ENCODE data around the gene ELMO1. TPM values are rescaled to one million over a fixed set of nuclear protein-coding genes. Genes with fewer than 3 reads are reported as not detected.
A peak's percentile ranks its signal among the peaks of the same experiment; 100 is the strongest.

Gene ELMO1
- polyA plus RNA-seq, 1 donor from 2014 or later = 86.5 TPM

DNA sequence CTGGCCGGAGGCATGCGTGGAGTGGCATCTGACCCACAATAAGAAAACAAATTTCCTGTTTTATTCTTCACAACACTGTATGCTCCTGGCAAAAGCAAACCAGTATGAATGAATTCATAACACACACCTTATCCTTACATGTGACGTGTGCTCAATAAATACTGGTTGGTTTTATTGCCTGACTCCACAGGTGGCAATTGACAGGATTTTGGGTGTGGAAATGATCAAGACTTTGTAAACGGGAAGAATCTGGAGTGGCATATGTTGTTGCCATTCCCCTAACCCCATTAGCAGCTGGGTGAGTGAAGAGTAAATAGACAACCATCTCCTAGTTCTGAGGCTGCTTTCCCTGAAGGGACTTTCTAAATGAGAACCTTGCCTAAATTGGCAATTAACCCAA, 508.8 kb downstream of the ELMO1 start:
- Mint-ChIP-seq H3K9me3 (peaks cover 7 to 42% (median 25%) of the 10 kb centered on the region in 3 donors), H3K4me1 (peaks cover 30 to 34% (median 30%) of the 10 kb centered on the region in 3 donors), H3K27ac (no peak overlapping the region), H3K27me3 (no peaks in the 10 kb centered on the region), H3K4me3 (no peak overlapping the region), H3K36me3 (peaks cover 18% of the 10 kb centered on the region)

- Mint-ChIP-seq H3K36me3 (peaks cover 16% of the 10 kb centered on the region), H3K27me3 (no peaks in the 10 kb centered on the region), H3K4me1 (peaks cover 12 to 15% (median 12%) of the 10 kb centered on the region in 3 donors), H3K27ac (no peak overlapping the region), H3K9me3 (peaks cover 7 to 42% (median 23%) of the 10 kb centered on the region in 3 donors), H3K4me3 (no peak overlapping the region)
Measured at GRCh38 chr7:36937754-36938563, 510.7 kb downstream of the ELMO1 start.

DNA sequence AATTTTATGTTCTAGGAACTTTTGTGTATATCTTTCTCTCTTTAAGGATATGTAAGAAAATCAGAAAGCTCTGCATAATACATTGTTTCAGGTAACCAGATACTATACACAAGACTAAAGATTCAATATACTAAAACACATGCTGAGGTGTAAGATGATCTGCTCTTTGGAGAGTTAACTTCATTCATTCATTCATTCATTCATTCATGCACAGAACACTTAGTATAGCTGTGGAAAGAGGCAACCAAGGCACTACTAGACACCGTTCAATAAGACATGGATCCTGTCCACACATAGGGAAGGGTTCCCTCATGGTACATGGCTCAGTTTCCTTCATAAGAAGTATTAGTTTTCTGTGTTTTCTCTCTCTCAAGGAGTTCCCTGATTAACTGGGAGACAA, 516.8 kb downstream of the ELMO1 start:
- no peak overlapping the region for H3K27ac Mint-ChIP-seq
- H3K4me3 Mint-ChIP-seq = no peak overlapping the region
- peaks cover 0 to 4% (median 0%) of the 10 kb centered on the region in 3 donors for H3K4me1 Mint-ChIP-seq
- H3K9me3 Mint-ChIP-seq = peaks cover 0 to 5% (median 5%) of the 10 kb centered on the region in 3 donors
- H3K36me3 Mint-ChIP-seq = peaks cover 19% of the 10 kb centered on the region
- no peaks in the 10 kb centered on the region for H3K27me3 Mint-ChIP-seq

GRCh38 chr7:36929791-36930190, 518.9 kb downstream of the ELMO1 start:
- Mint-ChIP-seq H3K4me1 (peaks cover 0 to 7% (median 0%) of the 10 kb centered on the region in 3 donors), H3K36me3 (peaks cover 15% of the 10 kb centered on the region), H3K4me3 (no peak overlapping the region), H3K27me3 (no peaks in the 10 kb centered on the region), H3K9me3 (no peaks in the 10 kb centered on the region), H3K27ac (no peak overlapping the region)

DNA sequence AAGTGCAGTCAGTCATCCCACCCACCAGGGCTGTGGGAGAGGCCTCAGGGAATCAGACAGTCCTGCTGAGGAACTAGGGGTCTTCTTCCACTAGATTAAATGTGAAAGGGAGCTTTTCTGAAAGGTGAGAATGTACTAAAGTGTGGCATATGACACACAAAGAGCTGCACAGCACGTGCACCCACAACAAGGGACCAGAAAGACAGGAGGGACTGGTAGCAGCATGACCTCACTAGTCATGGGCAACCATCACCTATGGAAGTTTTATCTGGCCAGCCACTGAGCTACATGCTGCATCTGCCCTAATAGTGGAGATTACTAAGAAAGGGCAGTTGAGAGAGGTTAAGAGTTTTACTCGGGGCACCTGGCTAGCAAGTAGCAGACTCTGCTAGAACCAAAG, 519.9 kb downstream of the ELMO1 start:
- Mint-ChIP-seq H3K27me3 (no peaks in the 10 kb centered on the region), H3K9me3 (no peaks in the 10 kb centered on the region), H3K36me3 (peaks cover 18% of the 10 kb centered on the region), H3K27ac (no peak overlapping the region), H3K4me3 (no peak overlapping the region), H3K4me1 (peaks cover 0 to 7% (median 0%) of the 10 kb centered on the region in 3 donors)

- H3K4me3 Mint-ChIP-seq = no peak overlapping the region
- peaks cover 20% of the 10 kb centered on the region for H3K36me3 Mint-ChIP-seq
- H3K27ac Mint-ChIP-seq = peak overlapping the region in 1 of 3 donors; percentile 71
- no peaks in the 10 kb centered on the region for H3K9me3 Mint-ChIP-seq
- no peaks in the 10 kb centered on the region for H3K27me3 Mint-ChIP-seq
- H3K4me1 Mint-ChIP-seq = peaks cover 0 to 7% (median 0%) of the 10 kb centered on the region in 3 donors
Measured at GRCh38 chr7:36928311-36928710, 520.4 kb downstream of the ELMO1 start.

DNA sequence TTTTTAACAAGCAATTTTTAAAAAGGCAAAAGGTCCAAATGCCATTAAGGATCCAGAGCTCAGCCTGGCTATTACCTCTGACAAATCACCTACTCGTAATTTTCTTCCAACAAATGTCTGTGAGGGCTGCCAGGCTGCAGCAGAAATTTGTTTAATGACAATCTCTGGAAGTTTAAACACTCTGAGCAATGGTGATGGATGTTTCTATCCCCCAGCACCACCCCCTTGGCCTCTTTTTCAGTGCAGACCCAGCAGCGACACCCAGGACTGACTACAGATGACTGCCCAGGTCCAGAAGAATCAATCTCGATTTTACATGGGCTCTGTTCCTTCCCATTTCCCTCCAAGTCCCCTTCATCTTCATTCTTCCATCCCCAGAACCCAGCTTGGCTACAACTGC, 523.0 kb downstream of the ELMO1 start:
- Mint-ChIP-seq H3K27ac (peak overlapping the region in 1 of 3 donors; percentile 50), H3K9me3 (peaks cover 0 to 11% (median 0%) of the 10 kb centered on the region in 3 donors), H3K36me3 (peaks cover 19% of the 10 kb centered on the region)

DNA sequence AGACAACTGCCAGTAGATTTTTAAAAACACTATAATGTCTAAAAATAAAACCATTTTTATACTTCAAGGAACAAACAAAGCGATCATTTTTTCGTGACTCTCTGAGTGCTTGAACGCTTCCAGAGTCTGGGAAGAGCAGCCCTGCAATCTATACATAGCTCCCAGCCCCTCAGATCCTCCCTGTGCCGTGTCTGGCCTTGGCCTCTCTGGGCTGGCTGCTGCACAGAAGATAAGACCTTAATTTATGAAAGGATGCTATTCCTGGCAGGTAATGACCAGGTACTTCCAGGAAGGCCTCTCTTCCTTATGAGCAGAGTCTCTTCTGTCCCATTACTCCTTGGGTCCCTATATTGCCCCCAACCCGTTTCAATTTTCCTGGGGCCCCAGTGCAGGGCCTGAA, 523.5 kb downstream of the ELMO1 start:
- Mint-ChIP-seq H3K36me3 (peaks cover 15% of the 10 kb centered on the region), H3K27ac (no peak overlapping the region)

More for the DNA sequence above, 523.0 kb downstream of the ELMO1 start:
- Mint-ChIP-seq H3K4me3 (no peak overlapping the region), H3K4me1 (peaks cover 0 to 5% (median 0%) of the 10 kb centered on the region in 3 donors), H3K27me3 (no peaks in the 10 kb centered on the region)

DNA sequence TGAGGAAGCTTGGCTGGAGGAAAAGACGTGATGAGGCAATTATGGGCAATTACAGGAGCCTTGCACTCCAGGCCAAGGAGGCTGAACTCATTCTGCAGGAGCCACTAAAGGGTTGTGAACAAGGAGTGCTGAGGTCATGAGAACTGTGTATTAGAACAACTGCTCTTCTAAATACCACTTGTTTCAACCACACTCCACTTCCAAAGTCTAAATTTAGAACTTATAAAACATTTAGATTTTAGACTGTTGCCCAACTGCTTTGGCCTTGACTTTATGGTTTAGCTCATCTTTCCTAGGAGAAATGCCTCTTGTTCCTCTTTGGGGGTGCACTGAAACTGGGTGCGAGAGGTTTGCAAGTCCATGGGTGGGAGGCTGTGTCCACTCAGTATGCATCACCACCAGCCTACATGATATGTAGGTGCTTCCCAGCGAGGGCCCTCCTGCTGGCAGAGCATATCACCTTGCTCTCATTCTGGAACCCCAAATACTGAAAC, 524.7 kb downstream of the ELMO1 start:
- Mint-ChIP-seq H3K4me3 (no peak overlapping the region), H3K9me3 (peaks cover 0 to 11% (median 0%) of the 10 kb centered on the region in 3 donors), H3K27me3 (no peaks in the 10 kb centered on the region), H3K27ac (no peak overlapping the region), H3K4me1 (peaks cover 0 to 5% (median 1%) of the 10 kb centered on the region in 3 donors), H3K36me3 (peaks cover 15% of the 10 kb centered on the region)

More for the DNA sequence above, 523.5 kb downstream of the ELMO1 start:
- Mint-ChIP-seq H3K27me3 (no peaks in the 10 kb centered on the region), H3K4me3 (no peak overlapping the region), H3K9me3 (peaks cover 0 to 11% (median 0%) of the 10 kb centered on the region in 3 donors), H3K4me1 (peaks cover 0 to 5% (median 0%) of the 10 kb centered on the region in 3 donors)

GRCh38 chr7:36923185-36923584, 525.5 kb downstream of the ELMO1 start:
- Mint-ChIP-seq H3K4me3 (no peak overlapping the region), H3K27me3 (no peaks in the 10 kb centered on the region), H3K9me3 (peaks cover 0 to 11% (median 0%) of the 10 kb centered on the region in 3 donors), H3K36me3 (peaks cover 15% of the 10 kb centered on the region), H3K4me1 (peaks cover 0 to 5% (median 1%) of the 10 kb centered on the region in 3 donors), H3K27ac (no peak overlapping the region)

GRCh38 chr7:36920433-36920832, 528.2 kb downstream of the ELMO1 start:
- H3K4me1 Mint-ChIP-seq = peaks cover 0 to 1% (median 0%) of the 10 kb centered on the region in 3 donors
- no peaks in the 10 kb centered on the region for H3K27me3 Mint-ChIP-seq
- peak overlapping the region in 1 of 3 donors; percentile 12 for H3K27ac Mint-ChIP-seq
- H3K4me3 Mint-ChIP-seq = no peak overlapping the region
- H3K36me3 Mint-ChIP-seq = peaks cover 15% of the 10 kb centered on the region
- H3K9me3 Mint-ChIP-seq = peaks cover 0 to 11% (median 0%) of the 10 kb centered on the region in 3 donors

DNA sequence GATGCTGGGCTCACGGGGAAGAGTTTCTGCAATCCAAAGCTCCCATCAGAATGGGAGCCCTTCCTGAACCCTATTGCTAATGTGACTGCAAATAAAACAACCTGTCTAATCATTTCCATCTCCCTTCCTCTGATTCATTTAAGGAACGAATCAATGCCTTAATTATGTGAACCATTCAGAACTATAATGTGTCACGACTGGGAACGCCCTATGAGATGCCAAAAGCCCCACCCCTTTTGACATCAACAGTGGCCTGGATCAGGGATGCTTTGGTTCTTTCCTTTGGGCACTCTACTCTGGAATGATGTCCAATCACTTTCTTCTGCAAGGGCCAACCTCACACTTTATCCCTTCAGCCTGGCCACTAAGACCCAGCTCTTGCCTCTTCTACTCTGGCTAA, 528.9 kb downstream of the ELMO1 start:
- no peaks in the 10 kb centered on the region for H3K27me3 Mint-ChIP-seq
- peaks cover 0 to 11% (median 0%) of the 10 kb centered on the region in 3 donors for H3K9me3 Mint-ChIP-seq
- H3K4me3 Mint-ChIP-seq = no peak overlapping the region
- H3K4me1 Mint-ChIP-seq = peaks cover 0 to 1% (median 0%) of the 10 kb centered on the region in 3 donors
- H3K27ac Mint-ChIP-seq = no peak overlapping the region
- H3K36me3 Mint-ChIP-seq = peaks cover 11% of the 10 kb centered on the region

DNA sequence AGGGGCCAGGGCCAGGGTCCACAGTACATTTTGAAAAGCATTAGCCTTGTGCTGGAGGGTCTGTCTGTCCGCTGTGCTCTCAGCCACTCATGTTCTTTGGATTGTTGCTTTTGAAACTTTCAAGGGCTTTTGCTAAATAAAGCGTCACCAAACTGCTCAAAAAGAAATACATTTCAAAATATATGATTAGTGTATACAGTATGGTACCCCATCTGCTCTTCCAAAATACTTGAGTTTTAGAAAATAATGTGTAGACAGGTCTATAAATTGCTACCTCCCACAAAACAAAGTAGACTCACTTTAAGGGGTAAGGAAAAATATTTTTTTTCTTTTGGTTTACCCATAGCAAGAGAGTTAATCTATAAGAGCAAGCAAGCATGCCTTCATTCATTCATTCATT, 530.1 kb downstream of the ELMO1 start:
- Mint-ChIP-seq H3K27me3 (no peaks in the 10 kb centered on the region), H3K4me3 (no peak overlapping the region), H3K9me3 (peaks cover 0 to 11% (median 0%) of the 10 kb centered on the region in 3 donors), H3K27ac (no peak overlapping the region), H3K36me3 (peaks cover 8% of the 10 kb centered on the region), H3K4me1 (peaks cover 0 to 1% (median 0%) of the 10 kb centered on the region in 3 donors)

DNA sequence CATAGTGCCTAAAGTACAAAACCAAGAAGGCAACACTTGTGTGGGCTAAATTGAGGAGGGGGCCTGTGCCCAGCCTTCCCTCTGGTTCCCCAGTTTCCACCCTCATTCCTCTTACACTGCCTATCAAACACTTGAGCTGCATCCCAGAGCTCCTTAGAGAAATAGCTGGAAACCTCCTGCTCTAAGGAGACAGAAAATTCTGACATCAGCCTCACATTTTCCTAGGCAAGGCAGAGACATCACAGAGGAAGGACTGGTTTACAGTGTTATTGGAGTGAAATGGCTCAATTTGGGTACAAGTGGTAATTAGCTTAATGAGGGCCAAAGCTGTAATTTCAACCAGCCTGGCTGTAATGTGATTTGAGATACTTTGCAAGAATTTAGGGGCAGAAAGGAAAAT, 532.0 kb downstream of the ELMO1 start:
- H3K9me3 Mint-ChIP-seq = peaks cover 0 to 5% (median 0%) of the 10 kb centered on the region in 3 donors
- no peak overlapping the region for H3K27ac Mint-ChIP-seq
- H3K4me3 Mint-ChIP-seq = no peak overlapping the region

DNA sequence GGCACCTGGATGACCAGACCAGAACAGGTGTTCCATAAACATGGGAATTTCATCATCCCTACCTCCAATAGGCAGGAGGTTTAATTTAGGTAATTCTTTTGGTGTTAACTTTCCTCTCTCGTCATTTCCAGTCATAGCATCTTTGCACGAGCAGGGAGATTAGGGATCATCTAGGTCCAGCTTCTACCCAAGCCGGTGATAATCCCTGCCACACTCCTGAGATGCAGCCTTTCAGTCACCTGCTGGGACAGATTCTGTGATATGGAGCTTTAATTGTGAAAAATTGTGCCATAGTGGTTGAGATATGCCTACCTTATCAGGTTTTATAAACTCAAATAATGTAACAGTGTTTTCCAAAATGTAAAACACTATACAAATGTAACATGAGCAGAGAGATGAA, 532.5 kb downstream of the ELMO1 start:
- Mint-ChIP-seq H3K4me3 (no peak overlapping the region), H3K36me3 (peaks cover 4% of the 10 kb centered on the region), H3K9me3 (peaks cover 0 to under 1% (median 0%) of the 10 kb centered on the region in 3 donors), H3K27me3 (no peaks in the 10 kb centered on the region), H3K4me1 (peaks cover 0 to 1% (median 0%) of the 10 kb centered on the region in 3 donors), H3K27ac (no peak overlapping the region)

More for the DNA sequence above, 532.0 kb downstream of the ELMO1 start:
- Mint-ChIP-seq H3K36me3 (peaks cover 3% of the 10 kb centered on the region), H3K27me3 (no peaks in the 10 kb centered on the region), H3K4me1 (peaks cover 0 to 1% (median 0%) of the 10 kb centered on the region in 3 donors)

All from IgD-negative memory B cell (primary cell).